VCaP (cell line): ENCODE data around the gene CLTRN.
A peak's percentile ranks its signal among the peaks of the same experiment; 100 is the strongest.

Source experiments
- H3K27ac ChIP-seq: fragments of 450-650 bp; 2 replicates; pipeline ENCODE4 v1.5.1; 2017
- CTCF ChIP-seq: fragments of 450-650 bp; conservative IDR thresholded peaks from 2 replicates; pipeline ENCODE4 v1.5.1; 2017; ENCODE audit warnings: mild to moderate bottlenecking, moderate library complexity

Gene CLTRN

GRCh38 chrX:15600049-15600448 lies 64.6 kb downstream of the CLTRN start:
- no peak for TF ChIP-seq CTCF
- H3K27ac ChIP-seq, result no peak overlapping the region

- TF ChIP-seq CTCF, result no peak
- no peak overlapping the region for H3K27ac ChIP-seq
Measured at GRCh38 chrX:15599461-15599860, 65.1 kb downstream of the CLTRN start.

GRCh38 chrX:15598026-15598425 lies 66.6 kb downstream of the CLTRN start:
- no peak for TF ChIP-seq CTCF
- H3K27ac ChIP-seq, result no peak overlapping the region

GRCh38 chrX:15594371-15594770 lies 70.2 kb downstream of the CLTRN start:
- TF ChIP-seq CTCF, result peak; percentile 34
- no peak overlapping the region for H3K27ac ChIP-seq

GRCh38 chrX:15579778-15580747 lies 84.5 kb downstream of the CLTRN start:
- TF ChIP-seq CTCF, result no peak
- H3K27ac ChIP-seq, result no peak overlapping the region
